Measurements from ENCODE around the gene KCNS1. TPM values are rescaled to one million over a fixed set of nuclear protein-coding genes. Genes with fewer than 3 reads are reported as not detected.

KCNS1 gene
- total RNA-seq, 1 donor from 2014 or later, result not detected

- no peak for DNase-seq (ENCODE audit: low spot score in 2 of 2, unreplicated experiment in 2 of 2)
- Mint-ChIP-seq H3K4me1 (no peaks in the 10 kb centered on the region), H3K27me3 (ENCODE audit: low read depth) (peaks cover 37% of the 10 kb centered on the region), H3K9me3 (peaks cover 13% of the 10 kb centered on the region), H3K27ac (no peak overlapping the region), H3K36me3 (no peaks in the 10 kb centered on the region), H3K4me3 (no peak overlapping the region)
- TF ChIP-seq, protein P1, sequence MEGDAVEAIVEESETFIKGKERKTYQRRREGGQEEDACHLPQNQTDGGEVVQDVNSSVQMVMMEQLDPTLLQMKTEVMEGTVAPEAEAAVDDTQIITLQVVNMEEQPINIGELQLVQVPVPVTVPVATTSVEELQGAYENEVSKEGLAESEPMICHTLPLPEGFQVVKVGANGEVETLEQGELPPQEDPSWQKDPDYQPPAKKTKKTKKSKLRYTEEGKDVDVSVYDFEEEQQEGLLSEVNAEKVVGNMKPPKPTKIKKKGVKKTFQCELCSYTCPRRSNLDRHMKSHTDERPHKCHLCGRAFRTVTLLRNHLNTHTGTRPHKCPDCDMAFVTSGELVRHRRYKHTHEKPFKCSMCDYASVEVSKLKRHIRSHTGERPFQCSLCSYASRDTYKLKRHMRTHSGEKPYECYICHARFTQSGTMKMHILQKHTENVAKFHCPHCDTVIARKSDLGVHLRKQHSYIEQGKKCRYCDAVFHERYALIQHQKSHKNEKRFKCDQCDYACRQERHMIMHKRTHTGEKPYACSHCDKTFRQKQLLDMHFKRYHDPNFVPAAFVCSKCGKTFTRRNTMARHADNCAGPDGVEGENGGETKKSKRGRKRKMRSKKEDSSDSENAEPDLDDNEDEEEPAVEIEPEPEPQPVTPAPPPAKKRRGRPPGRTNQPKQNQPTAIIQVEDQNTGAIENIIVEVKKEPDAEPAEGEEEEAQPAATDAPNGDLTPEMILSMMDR (IDR thresholded peaks at IDR 0.05; ENCODE audit: unreplicated experiment), result no peak
These were observed 17.1 kb upstream of the KCNS1 start for GRCh38 chr20:45118028-45118427.

DNA sequence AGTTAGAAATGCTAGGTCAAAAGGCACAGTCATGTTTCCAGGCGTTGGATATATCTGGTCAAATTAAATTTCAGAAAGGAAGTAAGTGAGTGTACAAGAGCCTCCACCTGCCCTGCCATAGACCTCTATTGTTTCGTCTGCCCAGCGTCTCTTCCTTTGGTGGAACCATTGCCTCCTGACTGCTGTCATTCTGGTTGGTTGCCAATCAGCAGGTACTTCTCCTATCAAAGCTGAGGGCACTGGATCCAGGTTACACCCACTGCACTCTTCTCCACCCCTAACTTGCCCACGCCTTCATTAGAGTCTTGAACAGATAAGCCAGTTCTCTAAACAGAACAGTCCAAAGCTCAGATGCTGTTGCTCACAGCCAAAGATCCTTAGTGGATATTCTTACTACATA is 16.7 kb upstream of the KCNS1 start:
- TF ChIP-seq, protein P1 (IDR thresholded peaks at IDR 0.05; ENCODE audit: unreplicated experiment), result no peak
- H3K27me3 Mint-ChIP-seq (ENCODE audit: low read depth), result peaks cover 37% of the 10 kb centered on the region
- no peak overlapping the region for H3K4me3 Mint-ChIP-seq
- DNase-seq (ENCODE audit: low spot score in 2 of 2, unreplicated experiment in 2 of 2), result no peak
- peaks cover 13% of the 10 kb centered on the region for H3K9me3 Mint-ChIP-seq
- no peaks in the 10 kb centered on the region for H3K36me3 Mint-ChIP-seq
- H3K27ac Mint-ChIP-seq, result no peak overlapping the region
- H3K4me1 Mint-ChIP-seq, result no peaks in the 10 kb centered on the region

DNA sequence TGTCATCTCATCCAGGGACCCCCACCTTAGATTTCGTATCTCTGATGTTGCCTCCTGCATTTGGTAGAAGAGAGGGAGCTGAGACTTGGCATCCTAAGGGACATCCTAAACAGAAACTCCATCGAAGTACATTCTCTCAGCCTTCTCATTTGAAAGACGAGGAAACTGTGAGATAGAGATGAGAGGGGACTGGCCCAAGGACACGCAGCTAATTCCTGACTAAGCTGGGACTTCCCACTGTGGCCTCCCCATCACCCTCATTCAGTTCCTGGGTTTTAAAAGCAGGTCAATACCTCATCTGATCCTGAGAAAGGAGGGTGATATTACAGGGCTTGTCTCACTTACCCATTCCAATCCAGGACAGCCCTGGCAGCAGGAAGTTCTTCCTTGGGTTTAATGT is 14.9 kb upstream of the KCNS1 start:
- peaks cover 27% of the 10 kb centered on the region for H3K27me3 Mint-ChIP-seq (ENCODE audit: low read depth)
- H3K4me3 Mint-ChIP-seq, result no peak overlapping the region
- TF ChIP-seq, protein P1 (IDR thresholded peaks at IDR 0.05; ENCODE audit: unreplicated experiment), result no peak

DNA sequence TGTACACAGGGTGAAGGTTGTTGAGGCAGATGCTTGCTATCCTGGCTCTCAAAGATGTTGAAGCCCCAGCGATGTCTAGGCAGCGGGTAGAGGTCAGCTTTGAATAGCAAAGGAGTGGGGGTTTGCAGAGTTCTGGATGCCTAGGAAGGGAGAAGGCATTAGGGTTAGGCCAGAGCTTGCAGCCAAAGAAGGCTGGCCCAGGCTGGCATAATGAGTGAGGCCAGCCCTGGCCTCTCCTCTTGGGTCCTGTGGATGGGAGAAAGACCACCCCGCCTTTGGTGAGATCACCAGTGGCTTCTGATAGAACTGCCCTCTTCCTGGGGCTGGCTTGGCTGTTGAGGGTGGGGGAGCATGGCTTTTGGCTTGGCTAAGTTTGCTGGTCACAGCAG is 14.5 kb upstream of the KCNS1 start:
- Mint-ChIP-seq H3K27me3 (ENCODE audit: low read depth) (peaks cover 24% of the 10 kb centered on the region), H3K27ac (no peak overlapping the region), H3K4me3 (no peak overlapping the region), H3K36me3 (no peaks in the 10 kb centered on the region), H3K9me3 (peaks cover 3% of the 10 kb centered on the region), H3K4me1 (no peaks in the 10 kb centered on the region)
- TF ChIP-seq, protein P1 (IDR thresholded peaks at IDR 0.05; ENCODE audit: unreplicated experiment), result no peak
- DNase-seq (ENCODE audit: low spot score in 2 of 2, unreplicated experiment in 2 of 2), result no peak

More for the DNA sequence above, 14.9 kb upstream of the KCNS1 start:
- Mint-ChIP-seq H3K27ac (no peak overlapping the region), H3K9me3 (peaks cover 8% of the 10 kb centered on the region), H3K4me1 (no peaks in the 10 kb centered on the region), H3K36me3 (no peaks in the 10 kb centered on the region)
- DNase-seq (ENCODE audit: low spot score in 2 of 2, unreplicated experiment in 2 of 2), result no peak

DNA sequence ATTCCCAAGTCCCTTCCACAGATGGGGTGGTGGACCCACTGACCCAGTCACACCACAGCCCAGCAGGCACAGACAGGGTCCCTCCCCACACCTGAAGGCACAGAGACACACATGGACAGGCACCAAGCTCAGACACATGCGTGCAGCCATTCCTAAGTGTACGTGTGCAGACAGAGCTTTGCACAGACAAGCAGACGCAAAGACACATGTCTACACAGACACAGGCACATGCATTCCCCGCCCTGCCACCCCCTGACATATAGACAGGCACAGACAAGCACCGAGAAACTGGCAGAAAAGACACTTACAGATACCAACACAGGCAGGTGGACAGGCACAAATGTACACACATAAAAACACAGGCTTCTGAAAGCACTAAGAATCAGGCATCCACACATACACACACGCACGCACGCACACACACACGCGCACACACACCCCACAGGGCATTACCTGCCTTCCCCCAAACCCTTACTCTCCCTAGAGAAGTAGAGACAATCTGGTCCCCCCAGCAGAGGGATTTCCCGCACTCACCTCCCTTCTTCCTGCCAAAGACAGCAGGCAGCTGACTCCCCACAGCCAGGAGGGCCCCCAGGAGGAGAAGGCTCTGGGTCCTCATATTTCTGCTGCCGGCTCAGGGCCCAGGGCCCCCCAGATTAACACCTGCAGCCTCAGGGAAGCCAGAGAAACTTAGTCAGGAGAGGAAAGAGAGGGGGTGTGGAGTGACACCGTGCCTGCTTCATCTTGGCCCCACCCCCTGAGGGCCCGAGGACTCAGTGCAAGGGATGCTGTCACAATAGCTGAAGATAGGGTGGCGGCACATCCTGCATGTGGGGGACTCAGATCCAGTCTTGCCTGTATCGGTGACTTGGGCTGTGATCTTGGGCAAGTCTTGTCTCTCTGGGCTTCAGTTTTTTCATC is 13.8 kb upstream of the KCNS1 start, which contains the start of gene WFDC5:
TSS of gene WFDC5 (minus strand) at position 710 of the 921 bp plus-strand sequence. CDS start at position 619, 91 bp downstream.
- Mint-ChIP-seq H3K4me3 (no peak within 1 kb of the TSS), H3K27ac (no peak within 1 kb of the TSS), H3K4me1 (no peaks in the 10 kb centered on the region), H3K9me3 (no peaks in the 10 kb centered on the region), H3K36me3 (no peaks in the 10 kb centered on the region), H3K27me3 (ENCODE audit: low read depth) (peaks cover 21% of the 10 kb centered on the region)
- TF ChIP-seq, protein P1 (IDR thresholded peaks at IDR 0.05; ENCODE audit: unreplicated experiment), result no peak
- DNase-seq (ENCODE audit: low spot score in 2 of 2, unreplicated experiment in 2 of 2), result no peak
